22Rv1 (cell line): ENCODE measurements around the gene PNP.
A peak's percentile ranks its signal among the peaks of the same experiment; 100 is the strongest.

Experiments used
- H3K27ac ChIP-seq: fragments of 450-650 bp; 2 replicates; pipeline ENCODE4 v1.5.1; 2017
- CTCF ChIP-seq: fragments of 450-650 bp; IDR thresholded peaks from 2 replicates; pipeline ENCODE4 v1.5.1; 2017; ENCODE audit warnings: mild to moderate bottlenecking
- ZFX ChIP-seq: fragments of 450-650 bp; IDR thresholded peaks from 2 replicates; pipeline ENCODE4 v1.6.1; 2017; ENCODE audit warnings: antibody characterized with exemption, borderline replicate concordance

PNP gene

GRCh38 chr14:20486684-20487395, 17.6 kb downstream of the PNP start:
- no peak overlapping the region for H3K27ac ChIP-seq

DNA sequence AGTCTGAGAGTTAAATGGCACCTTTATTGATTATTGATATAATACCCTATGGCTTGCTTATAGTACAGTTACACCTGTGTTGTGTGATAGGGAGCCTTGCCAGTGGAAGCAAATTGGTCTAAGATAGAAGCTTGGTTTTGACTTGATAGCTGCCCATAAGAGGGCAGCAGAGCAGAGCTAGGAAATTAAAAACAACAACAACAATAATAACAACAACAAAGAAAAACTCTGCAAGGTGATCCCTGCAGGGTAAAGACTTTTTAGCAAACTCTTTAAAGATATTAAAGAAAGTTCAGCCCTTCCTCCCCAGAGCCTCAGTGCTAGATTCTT, 18.2 kb downstream of the PNP start:
- no peak overlapping the region for H3K27ac ChIP-seq
- 0 out of 2 replicates have a peak, but pooled peaks have one; percentile 20 for TF ChIP-seq CTCF
- TF ChIP-seq ZFX, result no peak

More at GRCh38 chr14:20486684-20487395, 17.6 kb downstream of the PNP start:
- TF ChIP-seq CTCF (no peak), ZFX (no peak)

DNA sequence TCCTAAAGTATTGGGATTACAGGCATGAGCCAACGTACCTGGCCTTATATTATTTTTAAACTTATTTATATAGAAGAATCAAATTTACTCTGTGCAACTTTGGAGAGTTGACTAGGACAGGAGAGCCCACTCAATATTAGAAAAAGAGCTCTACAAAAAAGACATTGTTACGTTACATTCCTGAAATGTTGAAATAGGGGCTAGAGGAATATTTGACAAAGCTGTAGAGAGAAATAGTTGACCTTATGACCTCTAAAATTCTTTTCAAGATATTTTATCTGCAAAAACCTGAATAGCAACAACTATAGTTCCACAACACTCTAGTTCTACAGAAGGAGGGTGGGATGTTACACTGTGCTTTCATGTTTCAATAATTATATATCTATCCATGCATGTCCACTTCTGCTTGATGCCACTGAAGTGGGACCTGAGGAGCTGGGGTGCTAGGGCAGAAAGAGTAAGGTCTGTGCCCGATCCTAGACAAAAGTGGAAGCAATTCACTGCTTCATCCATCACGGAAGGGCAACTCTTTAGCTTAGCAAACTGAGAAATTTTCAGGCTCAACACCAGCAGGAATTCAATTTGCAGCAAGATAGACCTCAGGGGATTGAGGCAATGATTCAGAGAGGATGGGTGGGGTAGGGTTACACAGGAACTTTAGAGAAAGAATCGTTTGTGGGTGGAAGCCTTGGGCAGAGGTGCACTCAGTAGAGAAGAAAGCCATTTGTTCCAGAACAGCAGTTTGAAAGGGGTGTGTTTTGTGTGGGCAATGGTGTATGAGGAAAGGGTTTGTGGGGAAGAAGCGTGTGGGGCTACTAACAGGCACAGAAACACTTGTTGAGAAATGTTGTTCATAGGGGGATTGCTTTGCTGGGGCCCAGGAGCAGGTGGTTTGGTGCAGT, 20.1 kb downstream of the PNP start:
- TF ChIP-seq ZFX (no peak), CTCF (no peak)
- no peak overlapping the region for H3K27ac ChIP-seq

DNA sequence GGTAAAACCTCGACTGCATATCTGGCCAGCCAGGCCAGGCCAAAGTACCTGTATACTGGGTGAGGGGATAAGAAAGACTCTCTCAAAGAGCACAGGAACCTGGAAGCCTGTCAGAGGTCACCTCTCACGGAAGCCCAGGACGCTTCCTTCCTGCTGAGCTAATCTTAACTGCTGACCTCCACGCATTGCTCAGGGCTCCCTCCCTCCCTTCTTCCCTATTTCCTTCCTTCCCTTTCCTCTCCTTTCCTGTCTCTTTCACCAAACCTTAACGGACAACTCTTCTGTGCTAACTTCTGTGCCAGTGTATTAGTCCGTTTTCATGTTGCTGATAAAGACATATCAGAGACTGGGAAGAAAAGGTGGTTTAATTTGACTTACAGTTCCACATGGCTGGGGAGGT, 21.4 kb downstream of the PNP start:
- TF ChIP-seq ZFX (no peak), CTCF (no peak)
- no peak overlapping the region for H3K27ac ChIP-seq

DNA sequence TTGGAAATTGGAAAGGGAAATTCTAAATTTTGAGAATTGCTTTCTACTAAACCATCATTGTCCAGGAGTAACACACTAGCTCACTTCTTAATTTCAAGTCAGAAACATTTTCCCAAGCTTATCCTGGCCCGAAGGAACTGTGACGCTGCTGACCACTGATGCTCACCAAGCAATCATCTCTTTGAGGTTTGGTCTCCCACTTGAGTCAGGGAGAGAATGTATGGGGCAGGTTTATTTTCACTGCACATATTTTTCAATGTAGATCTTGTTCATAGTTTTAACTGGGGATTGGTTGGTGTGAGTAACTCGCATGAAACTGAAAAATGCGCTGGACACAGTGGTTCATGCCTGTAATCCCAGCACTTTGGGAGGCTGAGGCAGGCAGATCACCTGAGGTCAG, 23.3 kb downstream of the PNP start:
- H3K27ac ChIP-seq, result no peak overlapping the region
- TF ChIP-seq CTCF (no peak), ZFX (no peak)

DNA sequence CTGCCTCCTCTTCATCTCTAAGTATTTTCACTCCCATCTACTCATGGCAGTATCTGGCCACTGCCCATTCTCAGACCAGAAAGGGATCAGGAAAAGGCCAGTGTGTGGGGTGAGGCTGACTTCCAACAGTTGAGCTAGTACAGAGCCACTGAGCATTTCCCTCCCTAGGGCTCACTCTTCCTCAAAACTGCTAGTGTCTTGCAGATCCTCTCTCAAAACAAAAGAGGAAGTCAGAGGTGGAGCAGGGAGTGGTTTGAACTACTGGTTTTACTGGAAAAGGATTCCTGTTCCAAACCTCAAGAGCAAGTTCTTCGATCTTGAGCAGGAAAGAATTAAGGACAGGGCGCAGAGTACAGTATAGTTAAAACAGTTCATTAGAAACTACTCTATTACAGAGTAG, 24.4 kb downstream of the PNP start:
- TF ChIP-seq CTCF, result no peak
- no peak for TF ChIP-seq ZFX
- no peak overlapping the region for H3K27ac ChIP-seq
